Stimulated activated CD8-positive, alpha-beta memory T cell treated with anti-CD3 and anti-CD28 coated beads, Interleukin-2, amount 100 ng/mL, for 48 hours (primary cell): ENCODE results near the gene OR9Q1.
"Not testable (repeated sequence)": the region's sequence is repeated elsewhere in the genome, so short reads cannot be mapped to it uniquely, and the experiment has no call there.

Experiments used
- DNase-seq, 2 donors: peaks; one replicate each; pipeline ENCODE4 v3.0.0-alpha.2; 2020; ENCODE audit warnings: low read depth in 2 of 2

Gene OR9Q1, protein sequence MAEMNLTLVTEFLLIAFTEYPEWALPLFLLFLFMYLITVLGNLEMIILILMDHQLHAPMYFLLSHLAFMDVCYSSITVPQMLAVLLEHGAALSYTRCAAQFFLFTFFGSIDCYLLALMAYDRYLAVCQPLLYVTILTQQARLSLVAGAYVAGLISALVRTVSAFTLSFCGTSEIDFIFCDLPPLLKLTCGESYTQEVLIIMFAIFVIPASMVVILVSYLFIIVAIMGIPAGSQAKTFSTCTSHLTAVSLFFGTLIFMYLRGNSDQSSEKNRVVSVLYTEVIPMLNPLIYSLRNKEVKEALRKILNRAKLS

DNA sequence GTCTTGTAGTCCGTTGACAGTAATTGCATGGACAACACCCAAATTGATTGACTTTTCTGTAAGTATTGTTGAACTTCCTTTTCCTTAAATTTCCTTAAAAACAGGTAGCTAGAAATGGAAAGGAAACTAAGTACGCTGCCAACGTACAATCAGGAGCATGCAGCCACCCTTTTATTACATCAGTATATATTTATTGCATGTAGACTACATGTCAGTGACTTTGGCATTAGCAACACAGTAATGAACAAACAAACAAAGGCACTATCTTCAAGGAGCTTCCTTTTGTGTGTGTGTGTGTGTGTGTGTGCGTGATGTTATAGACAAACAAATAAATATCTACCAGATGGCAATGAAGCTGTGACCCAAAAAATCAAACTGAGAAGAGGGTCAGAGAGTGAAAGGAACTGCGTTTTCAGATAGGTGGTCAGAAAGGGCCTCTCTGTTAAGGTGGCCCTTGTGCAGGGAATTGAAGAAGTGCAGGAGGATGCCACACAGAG lies at the start of gene OR9Q1:
TSS of gene OR9Q1 (plus strand) at position 447 of the 497 bp plus-strand sequence. CDS start 155,564 bp downstream, outside the sequence.
- DNase-seq: no peak

GRCh38 chr11:57974132-57974531 lies 49.5 kb upstream of the OR9Q1 start:
- no peak for DNase-seq

- no peak for DNase-seq
Measured at GRCh38 chr11:57974848-57975601, 48.7 kb upstream of the OR9Q1 start.

- DNase-seq: no peak
Measured at GRCh38 chr11:57977709-57978108, 46.0 kb upstream of the OR9Q1 start.

DNA sequence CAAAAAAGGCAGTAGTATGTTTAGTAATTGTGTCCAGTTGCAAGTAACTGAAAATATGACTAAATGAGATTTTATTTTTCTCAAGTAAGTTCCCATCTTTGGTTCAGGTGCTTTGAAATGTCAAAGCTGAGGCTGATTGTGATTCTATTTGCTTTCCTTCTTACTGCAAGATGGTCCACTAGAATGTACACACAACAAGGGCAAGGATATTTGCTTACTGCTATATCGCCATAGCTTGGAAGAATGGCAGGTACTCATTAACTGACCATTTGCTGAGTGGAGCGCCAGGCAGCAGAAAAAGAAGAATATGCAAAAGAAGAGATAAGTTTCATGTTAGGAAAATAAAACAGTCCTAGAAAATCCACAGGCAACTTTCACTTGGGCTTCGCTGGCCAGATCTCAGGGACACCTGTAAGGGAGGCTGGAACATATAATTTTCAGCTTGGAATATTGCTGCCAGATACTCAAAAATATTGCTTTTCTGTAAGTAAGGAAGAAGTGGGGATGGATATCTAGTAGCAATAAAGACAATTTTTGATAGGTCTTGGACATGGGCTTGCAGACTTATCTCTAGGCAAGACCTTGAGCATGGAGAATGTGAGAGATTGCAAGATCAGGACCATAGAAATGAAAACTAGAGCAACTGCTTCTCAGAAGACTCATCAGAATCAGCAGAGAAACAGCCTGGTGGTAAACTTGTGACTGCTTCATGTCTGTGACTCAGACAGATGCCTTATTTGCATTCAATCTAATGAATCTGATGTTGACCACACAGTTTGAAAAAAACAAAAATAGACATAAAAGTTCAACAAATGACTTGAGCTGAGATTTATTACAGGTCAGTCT lies 44.8 kb upstream of the OR9Q1 start:
- DNase-seq: no peak

DNA sequence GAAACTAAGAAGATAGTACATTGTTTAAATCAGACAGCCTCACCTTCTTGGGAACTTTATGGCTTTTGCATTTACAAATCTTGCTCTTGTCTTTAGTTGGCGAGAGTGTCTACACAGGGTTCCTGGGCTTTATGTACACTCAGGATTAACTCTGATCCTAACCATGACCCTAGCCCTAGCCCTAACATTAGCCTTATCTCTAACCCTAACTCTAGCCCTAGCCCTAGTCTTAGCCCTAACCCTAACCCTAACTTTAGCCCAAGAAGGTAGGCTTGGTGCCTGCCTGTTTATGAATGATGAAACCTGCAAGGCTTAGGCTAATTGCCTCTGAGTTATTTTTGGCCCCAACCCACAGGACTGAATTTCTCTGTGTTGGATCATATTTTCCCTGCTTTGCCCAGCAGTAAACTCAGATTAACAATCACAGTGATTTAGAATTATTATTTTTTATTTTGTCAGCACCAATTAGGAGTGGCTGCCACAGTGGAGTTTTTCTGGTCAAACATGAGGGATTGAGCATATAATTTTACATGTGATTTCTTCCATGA lies 44.1 kb upstream of the OR9Q1 start:
- DNase-seq: no peak

DNA sequence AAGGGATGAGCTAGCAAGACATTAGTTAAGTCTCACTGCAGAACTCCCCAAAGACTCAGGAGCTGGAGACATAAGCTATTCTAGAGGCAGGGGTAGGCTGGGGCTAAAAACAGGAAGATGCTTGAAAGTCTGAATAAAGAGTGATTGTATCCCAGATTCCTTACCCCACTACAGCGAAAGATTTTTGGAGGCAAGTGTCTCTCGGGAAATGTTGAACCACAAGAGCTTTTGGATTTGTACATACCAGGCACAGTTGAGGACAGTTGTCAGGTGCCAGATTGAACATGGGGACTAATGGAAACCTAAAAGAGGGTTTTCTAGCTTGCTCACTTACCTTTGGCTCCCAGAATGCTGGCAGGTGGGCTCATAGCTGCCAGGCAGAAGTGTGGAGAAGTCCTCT lies 43.5 kb upstream of the OR9Q1 start:
- no peak for DNase-seq

GRCh38 chr11:57981536-57981935 lies 42.1 kb upstream of the OR9Q1 start:
- DNase-seq: no peak

- DNase-seq: no peak
Measured at GRCh38 chr11:57982776-57983175, 40.9 kb upstream of the OR9Q1 start.

DNA sequence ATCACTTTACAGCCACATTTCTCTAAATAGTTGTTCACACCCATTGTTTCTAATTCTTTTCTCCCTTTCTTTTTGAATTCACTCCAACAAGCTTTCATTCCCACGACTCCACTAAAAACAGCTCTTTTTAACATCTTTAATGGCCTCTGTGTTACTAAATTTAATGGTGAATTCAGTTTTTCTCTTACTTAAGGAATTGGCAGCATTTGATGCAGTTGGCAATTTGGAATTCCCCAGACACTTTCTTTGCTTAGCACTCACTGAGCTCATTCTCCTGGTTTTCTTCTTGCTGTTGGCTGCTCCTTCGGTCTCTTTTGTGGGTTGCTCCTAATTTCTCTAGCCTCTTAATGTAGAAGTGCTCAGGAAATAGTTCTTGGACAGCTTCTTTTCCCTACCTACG lies 40.5 kb upstream of the OR9Q1 start:
- DNase-seq: no peak

- DNase-seq: not testable (repeated sequence)
Measured at GRCh38 chr11:57999523-57999922, 24.2 kb upstream of the OR9Q1 start.

- not testable (repeated sequence) for DNase-seq
Measured at GRCh38 chr11:58000021-58000420, 23.7 kb upstream of the OR9Q1 start.

DNA sequence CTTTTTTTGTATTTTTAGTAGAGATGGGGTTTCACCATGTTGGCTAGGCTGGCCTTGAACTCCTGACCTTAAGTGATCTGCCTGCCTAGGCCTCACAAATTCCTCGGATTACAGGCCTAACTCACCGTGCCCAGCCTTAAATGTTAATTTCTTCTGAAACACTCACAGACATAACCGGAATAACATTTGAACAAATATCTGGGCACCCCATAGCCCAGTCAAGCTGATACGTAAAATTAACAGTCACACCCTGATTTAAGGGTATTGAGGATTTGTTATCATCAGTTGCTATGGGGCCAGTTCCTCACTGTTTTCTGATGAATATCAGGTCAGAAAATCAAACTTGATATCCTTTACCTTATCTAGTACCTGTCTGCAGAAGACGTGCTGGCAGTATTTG lies 23.0 kb upstream of the OR9Q1 start:
- no peak for DNase-seq

GRCh38 chr11:58003036-58003435 lies 20.6 kb upstream of the OR9Q1 start:
- DNase-seq: no peak

DNA sequence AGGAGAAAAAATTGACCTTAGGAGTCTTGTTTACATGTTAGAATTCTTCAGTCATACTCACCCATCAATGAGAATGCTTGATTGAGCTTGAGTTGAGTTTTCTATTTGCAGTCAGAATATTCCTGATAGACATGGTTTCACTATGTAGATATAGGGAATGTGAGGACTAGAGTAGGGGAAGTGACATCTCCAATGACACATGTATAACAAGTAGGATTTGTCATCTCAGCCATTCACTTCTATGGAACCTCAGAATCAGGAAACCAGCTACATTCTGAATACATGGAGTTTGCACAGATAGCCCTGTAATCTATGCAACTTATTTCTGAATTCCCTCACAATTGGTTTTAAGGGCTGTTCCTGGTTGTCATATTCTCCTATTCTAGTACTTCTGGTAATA lies 20.1 kb upstream of the OR9Q1 start:
- DNase-seq: no peak

DNA sequence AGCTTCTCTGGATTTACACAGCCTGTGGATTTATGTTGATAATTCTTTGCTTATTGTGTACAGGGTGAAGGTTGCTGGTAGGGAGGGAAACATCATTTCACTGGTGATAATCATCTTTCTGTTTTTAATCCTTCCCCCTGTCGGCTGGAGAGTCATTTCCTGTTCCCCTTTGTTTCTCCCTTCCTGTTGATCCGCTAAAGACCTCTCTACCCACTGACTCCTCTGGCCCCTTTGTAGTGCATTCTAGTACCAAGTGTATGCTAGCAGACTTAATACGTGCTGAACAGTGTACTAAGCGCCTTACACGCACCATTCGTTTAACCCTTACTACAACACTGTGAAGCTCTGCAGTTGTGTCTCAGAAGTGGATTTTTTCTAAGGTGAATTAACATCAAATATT lies 19.0 kb upstream of the OR9Q1 start:
- DNase-seq: no peak

DNA sequence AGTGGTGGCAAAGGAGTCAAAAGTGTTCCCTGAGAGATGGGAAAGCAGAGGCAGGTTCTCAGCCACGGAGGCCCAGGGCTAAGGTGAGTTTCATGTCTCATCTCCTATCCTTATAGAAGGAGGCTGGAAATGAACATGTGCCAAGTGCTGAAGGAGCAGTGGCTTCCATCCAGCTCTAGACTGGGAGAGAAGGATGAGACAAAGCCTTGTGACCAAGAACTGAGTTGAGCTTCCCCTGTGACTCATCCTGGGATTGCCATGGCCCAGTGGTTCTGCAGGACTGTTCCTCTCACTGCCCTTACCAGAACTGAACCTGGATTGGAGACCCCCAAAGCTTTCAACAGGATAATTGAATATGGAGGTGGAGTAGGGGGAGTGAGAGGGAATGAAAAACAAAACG lies 16.7 kb upstream of the OR9Q1 start:
- DNase-seq: no peak

- no peak for DNase-seq
Measured at GRCh38 chr11:58011771-58012170, 11.9 kb upstream of the OR9Q1 start.

DNA sequence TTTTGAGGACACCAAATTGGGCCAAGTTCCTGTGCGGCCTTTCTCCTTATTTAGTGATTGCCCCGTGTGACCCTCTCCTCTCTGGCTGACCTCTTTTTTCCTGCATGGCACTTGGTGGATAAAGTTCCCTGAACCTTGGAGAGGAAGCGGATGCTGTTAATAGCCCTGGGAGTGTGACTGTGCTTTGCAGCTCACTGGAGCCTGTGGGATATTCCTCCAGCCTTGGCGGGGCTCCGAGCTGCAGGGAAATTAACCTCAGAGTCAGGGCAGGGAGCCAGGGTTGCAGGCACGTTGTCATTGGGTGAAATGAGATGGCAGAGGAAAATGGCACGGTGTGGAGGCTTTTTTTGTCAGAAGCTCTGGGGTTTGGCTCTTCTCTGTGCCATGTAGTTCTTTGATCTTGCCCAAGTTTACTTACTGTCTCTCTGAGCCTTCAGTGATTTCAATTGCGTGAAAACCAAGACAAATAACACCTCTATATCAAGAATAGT lies 965 bp downstream of the OR9Q1 start:
- DNase-seq: no peak

DNA sequence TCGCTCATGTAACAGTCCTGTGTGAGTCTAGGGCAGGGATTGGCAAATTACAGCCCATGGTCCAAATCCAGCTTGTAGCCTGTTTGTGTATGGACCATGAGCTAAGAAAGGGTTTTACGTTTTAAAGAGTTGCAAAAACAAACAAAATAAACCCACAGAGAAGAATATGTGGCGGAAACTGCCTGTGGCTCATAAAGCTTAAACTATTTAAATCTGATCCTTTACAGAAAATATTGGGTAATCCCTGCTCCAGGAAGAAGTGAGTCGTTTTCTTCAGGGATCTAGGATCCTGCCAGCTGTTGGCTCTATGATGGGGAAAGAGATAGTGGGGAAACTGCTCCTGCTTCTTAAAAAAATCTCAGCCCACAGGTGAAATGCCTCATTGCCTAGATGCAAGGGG lies 3.7 kb downstream of the OR9Q1 start:
- DNase-seq: no peak

- no peak for DNase-seq
Measured at GRCh38 chr11:58028687-58029411, 5.2 kb downstream of the OR9Q1 start.
